KBM-7 (cell line): ENCODE data around the gene MAP2K6.

ENCODE experiments used
- DNase-seq: peaks from one replicate; pipeline ENCODE4 v3.0.0-alpha.2; 2015
- in situ Hi-C: fragments of 300-500 bp; cut with MboI; formaldehyde crosslinking; loops from 2 replicates; pipeline ENCODE4 v1.14.3; 2020; ENCODE audit warnings: low sequenced_read_pairs, low pct_unique_long_range_greater_than_20kb, mixed read lengths

The MAP2K6 gene

DNA sequence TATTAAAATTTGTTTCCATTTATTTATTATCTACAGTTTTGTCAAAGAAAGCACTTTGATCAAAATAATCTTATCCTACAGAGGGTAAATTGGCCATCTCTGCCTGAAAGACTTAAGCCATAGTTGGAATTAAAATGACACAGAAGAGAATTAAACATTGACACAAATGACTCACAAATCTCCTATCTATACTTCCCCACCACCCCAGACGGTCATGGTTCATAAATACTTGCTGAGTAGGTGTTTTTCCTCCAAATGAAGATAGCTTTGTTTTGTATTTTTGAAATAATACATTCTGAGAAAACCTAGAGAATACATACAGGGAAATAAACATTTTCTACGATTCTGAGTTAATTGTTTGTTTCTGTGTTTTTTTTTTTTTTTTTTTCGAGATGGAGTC, 142.8 kb downstream of the MAP2K6 start:
- in situ Hi-C loops = no loop called here
- no peak for DNase-seq

GRCh38 chr17:69558796-69559195, 144.3 kb downstream of the MAP2K6 start:
- in situ Hi-C loops = no loop called here
- no peak for DNase-seq

- in situ Hi-C loops = no loop called here
- DNase-seq = no peak
Measured at GRCh38 chr17:69560987-69561441, 146.5 kb downstream of the MAP2K6 start.

DNA sequence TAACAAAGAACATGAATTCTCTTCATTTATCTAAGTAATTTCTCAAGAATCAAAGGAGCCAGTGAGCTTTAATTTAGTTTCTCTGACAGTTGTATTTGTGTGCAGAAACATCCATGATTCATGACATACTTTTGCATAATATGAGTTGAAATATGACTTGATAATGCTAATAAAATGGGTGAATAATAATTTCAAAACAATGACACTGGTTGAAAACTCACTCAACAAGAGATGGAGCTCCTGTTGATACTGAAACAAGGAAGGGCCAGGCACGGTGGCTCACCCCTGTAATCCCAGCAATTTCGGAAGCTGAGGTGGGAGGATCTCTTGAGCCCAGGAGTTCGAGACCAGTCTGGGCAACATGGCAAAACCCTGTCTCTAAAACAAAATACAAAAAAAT, 147.0 kb downstream of the MAP2K6 start:
- in situ Hi-C loops = no loop called here
- no peak for DNase-seq

- in situ Hi-C loops = no loop called here
- no peak for DNase-seq
Measured at GRCh38 chr17:69565447-69565846, 150.9 kb downstream of the MAP2K6 start.

- in situ Hi-C loops = no loop called here
- no peak for DNase-seq
Measured at GRCh38 chr17:69567130-69567529, 152.6 kb downstream of the MAP2K6 start.

DNA sequence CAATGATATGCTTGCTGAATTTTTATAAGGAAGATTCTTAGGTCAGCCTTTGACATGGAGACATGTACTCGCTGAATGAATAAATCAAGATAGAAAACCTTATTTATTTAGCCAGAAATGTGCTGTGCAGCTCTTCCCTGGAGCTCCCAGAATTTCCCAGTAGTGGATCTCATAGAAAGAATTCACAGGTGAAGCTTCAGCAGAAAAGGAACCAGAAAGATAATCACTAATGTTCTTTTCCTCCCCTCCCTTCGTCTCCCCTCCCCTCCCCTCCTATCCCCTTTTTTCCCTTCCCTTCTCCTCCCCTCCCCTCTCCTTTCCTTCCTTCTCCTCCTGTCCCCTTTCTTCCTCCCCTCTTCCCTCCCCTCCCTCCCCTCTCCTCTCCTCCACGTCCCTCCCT, 158.2 kb downstream of the MAP2K6 start:
- in situ Hi-C loops = no loop called here
- DNase-seq = no peak

DNA sequence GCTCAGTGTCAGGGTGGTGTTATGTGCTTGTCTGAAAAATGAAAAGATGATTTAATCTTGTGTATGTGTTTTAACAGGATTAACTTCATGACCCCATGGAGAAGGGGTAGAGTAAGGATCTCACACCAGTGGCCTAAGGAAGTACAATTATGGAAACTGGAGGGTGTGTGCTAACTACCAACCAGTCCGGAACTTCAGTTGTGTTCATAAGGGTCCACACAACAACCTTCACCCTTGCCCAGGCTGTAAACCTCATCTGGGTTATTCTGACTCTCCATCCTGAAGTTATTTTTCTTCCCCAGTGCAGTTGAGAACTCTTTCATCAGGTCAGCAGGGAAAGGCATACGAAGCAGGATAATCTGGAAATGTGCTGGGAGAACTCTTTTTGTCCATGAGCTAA, 158.9 kb downstream of the MAP2K6 start:
- no peak for DNase-seq
- in situ Hi-C loops = no loop called here

GRCh38 chr17:69574257-69575197, 160.0 kb downstream of the MAP2K6 start:
- in situ Hi-C loops = no loop called here
- no peak for DNase-seq

GRCh38 chr17:69575346-69575761, 160.9 kb downstream of the MAP2K6 start:
- in situ Hi-C loops = no loop called here
- DNase-seq = no peak

DNA sequence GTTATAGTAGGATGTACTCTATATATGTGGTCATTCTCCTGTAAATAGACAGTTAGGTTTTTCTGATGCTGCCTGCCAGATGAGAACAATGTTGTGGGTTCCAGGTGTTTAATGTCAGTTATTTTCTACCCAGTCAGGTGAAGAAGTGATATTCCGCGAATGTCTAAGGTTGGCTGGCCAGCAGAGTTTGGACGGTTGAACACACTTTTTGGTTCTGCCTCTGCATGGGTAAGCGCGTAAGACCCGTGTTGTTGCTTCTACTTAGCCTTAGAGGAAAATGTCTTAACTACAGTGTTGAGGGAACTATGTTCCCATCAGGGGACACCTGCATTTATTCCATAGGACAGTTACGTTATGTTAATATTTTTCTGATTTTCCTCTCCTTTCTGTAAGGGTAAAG, 162.6 kb downstream of the MAP2K6 start:
- no peak for DNase-seq
- in situ Hi-C loops = no loop called here

DNA sequence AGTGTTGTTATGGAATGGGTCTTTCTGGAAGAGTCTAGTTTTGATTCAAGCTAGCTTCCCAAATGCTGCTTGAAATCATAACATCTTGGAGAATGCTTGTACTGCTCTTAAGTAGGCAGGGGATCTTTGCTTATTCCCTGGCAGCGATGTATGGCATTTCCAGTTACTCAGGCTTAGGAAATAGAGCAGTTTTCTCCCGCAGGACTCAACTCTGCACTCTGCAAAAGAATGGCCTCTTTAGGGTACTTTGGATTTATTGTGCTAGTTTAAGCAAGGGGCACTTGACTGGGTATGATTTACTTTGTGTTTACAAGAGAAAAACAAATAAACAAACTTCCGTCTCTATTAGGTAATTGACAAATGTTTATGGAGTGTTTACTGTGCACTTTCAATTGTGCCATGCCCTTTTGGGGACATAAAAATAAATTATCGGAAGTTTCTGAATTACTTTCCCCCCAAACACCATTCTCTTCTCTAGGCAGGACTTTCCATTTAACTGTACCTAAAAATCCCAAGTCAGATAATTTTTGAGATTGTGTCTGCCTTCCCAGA, 164.0 kb downstream of the MAP2K6 start:
- in situ Hi-C loops = no loop called here

DNA sequence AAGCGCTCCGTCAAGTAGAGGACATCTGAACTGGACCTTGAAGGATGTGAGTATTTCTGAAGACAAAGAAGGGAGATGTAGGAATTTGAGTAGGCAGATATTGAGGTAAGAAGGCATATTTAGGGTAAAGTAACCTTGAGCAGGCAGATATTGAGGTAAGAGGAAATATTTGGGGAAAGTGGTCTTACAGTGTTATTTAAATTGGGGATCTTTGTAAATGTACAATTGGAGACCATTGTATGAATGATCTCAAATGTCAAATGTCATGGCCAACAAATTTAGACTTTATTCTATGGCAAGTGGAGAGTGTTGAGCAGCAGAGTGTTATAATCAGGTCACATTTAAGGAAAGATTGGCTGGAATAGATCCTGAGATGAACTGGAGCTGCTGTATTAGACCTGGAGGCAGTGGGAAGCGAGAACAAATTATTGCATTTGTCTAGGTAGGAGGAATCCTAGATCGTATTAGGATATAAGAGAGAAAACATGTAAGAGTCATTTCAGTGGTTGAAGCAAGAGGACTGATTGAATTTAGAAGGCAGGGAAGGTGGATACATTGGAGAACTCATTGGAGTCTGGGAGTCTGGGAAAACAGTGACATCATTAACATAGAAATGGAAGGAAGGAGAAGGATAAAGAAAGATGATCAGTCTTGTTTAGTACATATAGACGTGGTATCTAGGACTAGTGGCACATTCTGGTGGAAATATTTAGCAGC, 165.6 kb downstream of the MAP2K6 start:
- in situ Hi-C loops = no loop called here
- no peak for DNase-seq

More for the DNA sequence above, 164.0 kb downstream of the MAP2K6 start:
- no peak for DNase-seq

DNA sequence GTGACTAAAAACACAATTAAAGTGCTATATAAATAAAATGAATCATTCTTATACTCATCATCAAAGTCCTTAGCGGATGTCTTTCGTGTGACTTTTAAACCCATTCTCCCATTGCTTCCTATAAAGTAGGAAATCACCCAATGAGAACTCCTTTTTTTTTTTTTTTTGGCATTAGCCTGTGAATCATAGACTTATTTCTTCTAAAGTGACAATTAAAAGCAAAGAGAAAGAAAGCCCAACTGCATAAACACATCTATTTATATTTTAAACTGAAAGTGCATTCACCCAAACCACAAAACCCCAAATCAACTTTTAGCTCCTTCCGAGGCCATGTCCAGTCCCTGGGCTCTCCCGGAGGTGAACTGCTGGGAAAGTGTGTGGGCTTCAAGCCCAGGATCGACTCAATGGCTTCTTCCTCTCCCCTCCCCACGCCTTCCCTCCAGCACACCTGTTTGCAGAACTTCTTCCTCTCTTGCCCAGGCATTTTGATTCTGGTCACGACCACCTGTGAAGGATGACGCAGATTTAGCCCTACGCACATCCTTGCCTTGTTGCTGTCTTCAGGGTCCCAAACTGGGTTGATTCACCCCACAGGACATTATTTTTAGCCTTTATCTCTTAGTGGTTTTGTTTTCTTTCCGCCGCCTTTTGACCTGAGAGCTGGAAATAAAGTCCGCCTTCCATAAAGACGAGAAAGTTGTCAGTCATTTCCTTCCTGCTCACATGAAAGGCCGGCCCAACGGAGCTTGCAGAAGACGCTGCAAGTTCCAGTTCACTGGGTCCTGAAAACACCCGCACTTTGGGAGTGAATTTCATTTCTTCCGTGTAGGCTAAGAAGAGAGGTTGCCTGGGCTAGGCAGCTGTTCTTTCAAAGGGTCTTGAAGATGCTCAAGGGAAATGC, 166.8 kb downstream of the MAP2K6 start:
- DNase-seq = peak; percentile 49
- in situ Hi-C loops = no loop called here

GRCh38 chr17:69588316-69588715, 173.8 kb downstream of the MAP2K6 start:
- in situ Hi-C loops = no loop called here
- DNase-seq = no peak

GRCh38 chr17:69588827-69589239, 174.3 kb downstream of the MAP2K6 start:
- DNase-seq = no peak
- in situ Hi-C loops = no loop called here

DNA sequence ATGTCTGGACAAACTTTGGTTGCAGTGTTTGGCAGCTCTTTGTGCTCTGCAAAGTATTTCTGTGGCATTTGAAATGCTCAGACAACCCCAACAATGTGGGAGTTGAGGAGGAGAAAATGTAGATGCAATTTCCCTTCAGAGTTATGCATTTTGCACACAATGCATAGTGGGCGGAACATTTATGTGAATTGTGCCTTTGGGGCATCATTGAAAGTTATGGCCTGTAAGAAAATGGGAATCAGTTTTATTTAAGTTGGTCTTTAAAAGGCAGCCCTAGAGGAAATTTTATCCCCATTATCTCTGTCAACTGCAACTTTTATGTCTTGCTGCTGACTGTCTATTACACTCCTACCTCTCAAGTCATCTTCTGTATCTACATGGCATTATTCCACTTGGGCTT, 176.2 kb downstream of the MAP2K6 start:
- in situ Hi-C loops = no loop called here

GRCh38 chr17:69592692-69593350, 178.3 kb downstream of the MAP2K6 start:
- in situ Hi-C loops = no loop called here
- DNase-seq = no peak

More for the DNA sequence above, 176.2 kb downstream of the MAP2K6 start:
- DNase-seq = no peak

- no peak for DNase-seq
- in situ Hi-C loops = no loop called here
Measured at GRCh38 chr17:69593351-69593715, 178.8 kb downstream of the MAP2K6 start.
